DND-41 (cell line): Measurements from ENCODE around the gene SMIM11.

Experiments used
- ATAC-seq: fragments of 200-7000 bp; cut with Tn5 transposase; 3 replicates; pipeline ENCODE4 v1.9.1; 2021; ENCODE audit warnings: low read depth; ENCODE audit not compliant: insufficient read depth
- DNase-seq: peaks from one replicate; pipeline ENCODE4 v3.0.0-alpha.2; 2020
- H2AFZ ChIP-seq: 2 replicates; pipeline ENCODE4 v1.6.0; 2012; ENCODE audit warnings: low read depth, low read length
- H3K27ac ChIP-seq: 2 replicates; pipeline ENCODE4 v1.5.1; 2012; ENCODE audit warnings: low read length, inconsistent platforms
- H3K27me3 ChIP-seq: fragments of 200-600 bp; sonication (generic); 2 replicates; pipeline ENCODE4 v1.6.0; 2012; ENCODE audit warnings: low read length, mild to moderate bottlenecking, inconsistent platforms; ENCODE audit not compliant: insufficient read depth, poor library complexity
- H3K36me3 ChIP-seq: 2 replicates; pipeline ENCODE4 v1.5.1; 2012; ENCODE audit warnings: low read length, inconsistent platforms; ENCODE audit not compliant: insufficient read depth
- H3K4me1 ChIP-seq: 2 replicates; pipeline ENCODE4 v1.5.1; 2012; ENCODE audit warnings: mild to moderate bottlenecking, low read length; ENCODE audit not compliant: insufficient read depth
- H3K4me2 ChIP-seq: 2 replicates; pipeline ENCODE4 v1.6.0; 2012; ENCODE audit warnings: mild to moderate bottlenecking, moderate library complexity, low read length, inconsistent platforms; ENCODE audit not compliant: insufficient read depth
- H3K4me3 ChIP-seq, 2 experiments: fragments of 200-600 bp in 1 of 2; shearing (Covaris generic) in 1 of 2; 2 replicates each; pipeline ENCODE4 v1.5.1; 2012 to 2016; ENCODE audit warnings: inconsistent platforms in 2 of 2, low read length in 2 of 2, mild to moderate bottlenecking in 2 of 2, low read depth in 1 of 2, moderate library complexity in 1 of 2
- H3K79me2 ChIP-seq: 2 replicates; pipeline ENCODE4 v1.6.0; 2012; ENCODE audit warnings: low read length, inconsistent platforms; ENCODE audit not compliant: insufficient read depth
- H3K9ac ChIP-seq: 2 replicates; pipeline ENCODE4 v1.6.0; 2012; ENCODE audit warnings: low read depth, mild to moderate bottlenecking, inconsistent platforms, low read length, moderate library complexity
- H3K9me3 ChIP-seq: 2 replicates; pipeline ENCODE4 v1.5.1; 2012; ENCODE audit warnings: low read length, moderate library complexity, mild to moderate bottlenecking, inconsistent platforms; ENCODE audit not compliant: insufficient read depth, severe bottlenecking
- H4K20me1 ChIP-seq: 2 replicates; pipeline ENCODE4 v1.6.0; 2012; ENCODE audit warnings: low read length; ENCODE audit not compliant: insufficient read depth
- EZH2 ChIP-seq: IDR thresholded peaks from 3 replicates; pipeline ENCODE4 v1.6.1; 2012; ENCODE audit warnings: borderline replicate concordance, low read depth, mild to moderate bottlenecking, moderate library complexity, low read length, inconsistent platforms; ENCODE audit not compliant: severe bottlenecking
- TF ChIP-seq, protein P1 (sequence below): IDR thresholded peaks from 2 replicates; pipeline ENCODE4 v1.5.1; 2012; ENCODE audit warnings: borderline replicate concordance, low read length, moderate library complexity, mild to moderate bottlenecking; ENCODE audit not compliant: poor library complexity, severe bottlenecking; ENCODE audit errors: extremely low read depth

Gene SMIM11

DNA sequence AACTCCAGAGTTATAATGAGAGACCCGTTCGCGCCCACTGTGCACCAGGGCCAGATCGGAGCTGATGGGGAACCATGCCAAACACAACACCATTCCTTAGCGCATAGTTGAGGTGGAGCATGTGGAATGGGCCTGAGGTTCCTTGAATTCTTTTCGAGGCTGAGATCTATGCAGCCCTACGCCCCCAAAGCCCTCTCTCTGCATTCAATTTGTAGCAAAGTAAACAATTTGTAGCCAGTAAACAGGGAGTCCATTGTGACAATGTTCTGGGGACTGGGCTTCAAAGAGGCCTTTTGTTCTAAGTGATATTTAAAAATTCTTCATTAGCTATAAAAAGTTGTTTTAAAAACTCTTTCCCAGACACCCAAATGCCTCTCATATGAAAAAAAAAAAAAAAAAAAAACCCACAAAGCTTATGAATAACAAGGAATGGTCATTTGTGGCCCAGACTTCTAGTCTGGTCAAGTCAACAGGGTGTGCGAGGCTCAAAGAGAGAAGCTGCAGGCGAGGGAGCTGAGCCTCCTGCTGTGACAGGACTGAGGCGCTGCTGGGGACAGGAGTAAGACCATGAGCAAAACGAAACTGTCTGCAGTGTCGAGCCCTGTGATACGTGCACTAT lies 42.1 kb upstream of the SMIM11 start:
- H3K9me3 ChIP-seq: peaks cover 5% of the 10 kb centered on the region
- ATAC-seq (no peak), DNase-seq (no peak)
- H2AFZ ChIP-seq: no peak overlapping the region
- no peak overlapping the region for H3K9ac ChIP-seq
- no peak overlapping the region for H3K4me3 ChIP-seq
- H3K79me2 ChIP-seq: no peaks in the 10 kb centered on the region
- no peaks in the 10 kb centered on the region for H3K36me3 ChIP-seq
- no peak for TF ChIP-seq EZH2
- H3K4me1 ChIP-seq: no peaks in the 10 kb centered on the region
- H3K4me2 ChIP-seq: no peak overlapping the region
- no peaks in the 10 kb centered on the region for H4K20me1 ChIP-seq
- H3K27ac ChIP-seq: no peak overlapping the region
- no peaks in the 10 kb centered on the region for H3K27me3 ChIP-seq

DNA sequence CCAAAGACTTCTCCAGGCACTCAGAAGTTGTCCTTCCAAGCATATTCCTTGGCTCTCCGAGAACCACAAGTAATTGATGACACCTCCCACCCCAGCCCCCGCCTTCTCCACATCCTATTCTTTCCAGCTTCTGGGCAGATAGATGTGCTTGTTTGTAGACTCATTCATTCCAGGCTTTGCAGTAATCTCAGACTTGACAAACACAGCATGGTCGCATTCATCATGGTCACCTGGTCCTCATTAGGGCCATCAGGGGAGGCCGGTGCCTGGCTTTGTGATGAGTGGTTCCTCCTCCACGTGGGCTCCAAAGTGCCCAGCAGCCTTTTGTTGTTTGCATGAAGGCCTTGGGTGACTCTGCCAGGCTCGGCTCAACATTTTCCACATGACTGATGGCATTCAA lies 40.0 kb upstream of the SMIM11 start:
- no peak for TF ChIP-seq EZH2
- TF ChIP-seq, protein P1, sequence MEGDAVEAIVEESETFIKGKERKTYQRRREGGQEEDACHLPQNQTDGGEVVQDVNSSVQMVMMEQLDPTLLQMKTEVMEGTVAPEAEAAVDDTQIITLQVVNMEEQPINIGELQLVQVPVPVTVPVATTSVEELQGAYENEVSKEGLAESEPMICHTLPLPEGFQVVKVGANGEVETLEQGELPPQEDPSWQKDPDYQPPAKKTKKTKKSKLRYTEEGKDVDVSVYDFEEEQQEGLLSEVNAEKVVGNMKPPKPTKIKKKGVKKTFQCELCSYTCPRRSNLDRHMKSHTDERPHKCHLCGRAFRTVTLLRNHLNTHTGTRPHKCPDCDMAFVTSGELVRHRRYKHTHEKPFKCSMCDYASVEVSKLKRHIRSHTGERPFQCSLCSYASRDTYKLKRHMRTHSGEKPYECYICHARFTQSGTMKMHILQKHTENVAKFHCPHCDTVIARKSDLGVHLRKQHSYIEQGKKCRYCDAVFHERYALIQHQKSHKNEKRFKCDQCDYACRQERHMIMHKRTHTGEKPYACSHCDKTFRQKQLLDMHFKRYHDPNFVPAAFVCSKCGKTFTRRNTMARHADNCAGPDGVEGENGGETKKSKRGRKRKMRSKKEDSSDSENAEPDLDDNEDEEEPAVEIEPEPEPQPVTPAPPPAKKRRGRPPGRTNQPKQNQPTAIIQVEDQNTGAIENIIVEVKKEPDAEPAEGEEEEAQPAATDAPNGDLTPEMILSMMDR: no peak
- Histone ChIP-seq H3K36me3 (no peaks in the 10 kb centered on the region), H3K4me3 (no peak overlapping the region), H2AFZ (no peak overlapping the region), H3K9me3 (no peaks in the 10 kb centered on the region), H3K9ac (no peak overlapping the region), H4K20me1 (no peaks in the 10 kb centered on the region), H3K79me2 (no peaks in the 10 kb centered on the region), H3K27me3 (no peaks in the 10 kb centered on the region), H3K27ac (no peak overlapping the region), H3K4me2 (no peak overlapping the region), H3K4me1 (no peaks in the 10 kb centered on the region)
- DNase-seq: no peak
- ATAC-seq: no peak

DNA sequence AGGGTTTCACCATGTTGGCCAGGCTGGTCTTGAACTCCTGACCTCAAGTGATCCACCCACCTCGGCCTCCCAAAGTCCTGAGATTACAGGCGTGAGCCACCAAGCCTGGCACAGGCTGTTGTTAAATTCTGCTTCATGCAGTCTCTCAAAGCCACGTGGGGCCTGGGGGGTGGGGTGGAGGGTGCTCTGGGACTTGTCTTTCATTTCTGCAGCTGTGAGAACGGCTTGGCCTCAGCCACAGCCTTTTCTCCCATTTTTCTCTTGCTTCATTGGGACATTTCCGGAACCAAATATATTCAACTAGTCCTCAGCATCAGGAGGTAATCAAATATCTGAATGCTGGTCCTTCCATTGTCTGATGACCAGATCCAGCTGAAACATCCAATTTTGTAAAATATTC lies 39.1 kb upstream of the SMIM11 start:
- Histone ChIP-seq H3K4me1 (no peaks in the 10 kb centered on the region), H4K20me1 (no peaks in the 10 kb centered on the region), H3K4me2 (no peak overlapping the region), H3K9ac (no peak overlapping the region), H3K9me3 (no peaks in the 10 kb centered on the region), H3K27me3 (no peaks in the 10 kb centered on the region), H2AFZ (no peak overlapping the region), H3K27ac (no peak overlapping the region), H3K36me3 (no peaks in the 10 kb centered on the region), H3K4me3 (no peak overlapping the region), H3K79me2 (no peaks in the 10 kb centered on the region)
- no peak for ATAC-seq
- DNase-seq: no peak
- no peak for TF ChIP-seq EZH2
- TF ChIP-seq, protein P1: no peak

DNA sequence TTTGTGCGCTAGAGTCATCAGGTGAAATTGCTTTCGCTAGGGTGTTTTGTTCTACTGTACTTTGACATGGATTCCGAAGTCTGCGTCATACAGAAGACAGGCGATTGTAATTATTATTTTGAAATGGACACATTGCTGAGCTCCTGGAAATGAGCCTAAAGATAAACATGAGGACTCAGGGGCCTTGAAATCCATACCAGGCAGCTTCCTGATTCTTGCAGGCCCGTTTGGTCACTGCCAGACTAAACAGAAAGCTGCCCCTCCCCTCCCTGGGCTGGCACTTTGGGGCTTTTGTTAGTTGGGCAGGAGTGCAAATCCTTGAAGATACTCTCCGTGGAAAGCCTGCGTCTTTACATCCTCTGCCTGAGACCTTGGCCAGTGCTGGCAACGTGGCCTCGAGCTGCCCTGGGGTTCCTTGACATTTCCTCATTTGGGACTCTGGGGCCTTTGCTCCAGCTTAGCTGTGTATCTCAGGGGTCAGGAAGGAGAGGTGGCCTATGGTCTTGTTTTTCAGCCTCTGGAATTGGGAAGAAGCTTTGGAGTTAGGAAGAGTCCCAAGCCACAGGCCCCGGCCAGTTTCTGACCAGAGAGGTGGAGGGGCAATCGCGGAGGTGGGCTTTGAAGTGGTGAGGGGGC lies 38.4 kb upstream of the SMIM11 start:
- no peaks in the 10 kb centered on the region for H4K20me1 ChIP-seq
- H3K9ac ChIP-seq: no peak overlapping the region
- no peak overlapping the region for H3K27ac ChIP-seq
- H3K27me3 ChIP-seq: no peaks in the 10 kb centered on the region
- H2AFZ ChIP-seq: no peak overlapping the region
- no peaks in the 10 kb centered on the region for H3K79me2 ChIP-seq
- no peaks in the 10 kb centered on the region for H3K36me3 ChIP-seq
- H3K4me2 ChIP-seq: no peak overlapping the region
- no peak for ATAC-seq
- no peak for DNase-seq
- H3K9me3 ChIP-seq: no peaks in the 10 kb centered on the region
- no peaks in the 10 kb centered on the region for H3K4me1 ChIP-seq
- TF ChIP-seq EZH2: no peak
- TF ChIP-seq, protein P1: no peak
- H3K4me3 ChIP-seq: no peak overlapping the region
